ENCODE measurements around the gene NUDT4. TPM values are rescaled to one million over a fixed set of nuclear protein-coding genes. Genes with fewer than 3 reads are reported as not detected.

NUDT4 gene
- total and polyA plus RNA-seq, 9 of the 15 experiments (the other 6 are each of a cell fraction or from before 2014, with no cell fraction given): 38.1 to 164 (median 99.2) TPM

DNA sequence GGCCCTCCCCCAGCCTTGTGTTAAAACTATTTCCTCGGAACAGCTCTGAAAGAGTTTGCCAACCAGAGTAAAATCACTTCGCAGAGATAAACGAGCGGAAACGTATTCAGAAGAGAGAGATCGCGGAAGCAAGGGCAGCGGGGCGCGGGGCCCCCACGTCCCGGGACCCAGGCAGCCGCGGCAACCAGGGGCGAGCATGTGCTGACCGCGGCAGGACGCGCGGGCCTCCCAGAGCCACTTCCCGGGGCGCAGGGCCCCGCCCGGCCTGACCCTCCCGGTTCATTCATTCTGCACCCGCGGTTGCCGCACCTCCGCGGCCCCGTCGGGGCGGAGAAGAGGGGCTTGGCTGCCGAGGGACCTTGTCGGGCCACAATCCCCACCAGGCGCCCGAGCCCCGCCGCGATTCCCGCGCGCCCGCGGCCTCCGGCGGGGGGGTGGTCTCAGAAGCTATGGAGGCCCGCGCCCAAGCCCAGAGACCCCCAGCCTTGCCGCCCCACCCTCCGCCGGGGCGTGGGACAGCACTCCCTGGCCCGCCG is 63.4 kb downstream of the NUDT4 start (continued):
- TF ChIP-seq, protein P1, sequence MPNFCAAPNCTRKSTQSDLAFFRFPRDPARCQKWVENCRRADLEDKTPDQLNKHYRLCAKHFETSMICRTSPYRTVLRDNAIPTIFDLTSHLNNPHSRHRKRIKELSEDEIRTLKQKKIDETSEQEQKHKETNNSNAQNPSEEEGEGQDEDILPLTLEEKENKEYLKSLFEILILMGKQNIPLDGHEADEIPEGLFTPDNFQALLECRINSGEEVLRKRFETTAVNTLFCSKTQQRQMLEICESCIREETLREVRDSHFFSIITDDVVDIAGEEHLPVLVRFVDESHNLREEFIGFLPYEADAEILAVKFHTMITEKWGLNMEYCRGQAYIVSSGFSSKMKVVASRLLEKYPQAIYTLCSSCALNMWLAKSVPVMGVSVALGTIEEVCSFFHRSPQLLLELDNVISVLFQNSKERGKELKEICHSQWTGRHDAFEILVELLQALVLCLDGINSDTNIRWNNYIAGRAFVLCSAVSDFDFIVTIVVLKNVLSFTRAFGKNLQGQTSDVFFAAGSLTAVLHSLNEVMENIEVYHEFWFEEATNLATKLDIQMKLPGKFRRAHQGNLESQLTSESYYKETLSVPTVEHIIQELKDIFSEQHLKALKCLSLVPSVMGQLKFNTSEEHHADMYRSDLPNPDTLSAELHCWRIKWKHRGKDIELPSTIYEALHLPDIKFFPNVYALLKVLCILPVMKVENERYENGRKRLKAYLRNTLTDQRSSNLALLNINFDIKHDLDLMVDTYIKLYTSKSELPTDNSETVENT (CRISPR knock-in tag; IDR thresholded peaks at IDR 0.05): no peak
- TF ChIP-seq, protein P2, sequence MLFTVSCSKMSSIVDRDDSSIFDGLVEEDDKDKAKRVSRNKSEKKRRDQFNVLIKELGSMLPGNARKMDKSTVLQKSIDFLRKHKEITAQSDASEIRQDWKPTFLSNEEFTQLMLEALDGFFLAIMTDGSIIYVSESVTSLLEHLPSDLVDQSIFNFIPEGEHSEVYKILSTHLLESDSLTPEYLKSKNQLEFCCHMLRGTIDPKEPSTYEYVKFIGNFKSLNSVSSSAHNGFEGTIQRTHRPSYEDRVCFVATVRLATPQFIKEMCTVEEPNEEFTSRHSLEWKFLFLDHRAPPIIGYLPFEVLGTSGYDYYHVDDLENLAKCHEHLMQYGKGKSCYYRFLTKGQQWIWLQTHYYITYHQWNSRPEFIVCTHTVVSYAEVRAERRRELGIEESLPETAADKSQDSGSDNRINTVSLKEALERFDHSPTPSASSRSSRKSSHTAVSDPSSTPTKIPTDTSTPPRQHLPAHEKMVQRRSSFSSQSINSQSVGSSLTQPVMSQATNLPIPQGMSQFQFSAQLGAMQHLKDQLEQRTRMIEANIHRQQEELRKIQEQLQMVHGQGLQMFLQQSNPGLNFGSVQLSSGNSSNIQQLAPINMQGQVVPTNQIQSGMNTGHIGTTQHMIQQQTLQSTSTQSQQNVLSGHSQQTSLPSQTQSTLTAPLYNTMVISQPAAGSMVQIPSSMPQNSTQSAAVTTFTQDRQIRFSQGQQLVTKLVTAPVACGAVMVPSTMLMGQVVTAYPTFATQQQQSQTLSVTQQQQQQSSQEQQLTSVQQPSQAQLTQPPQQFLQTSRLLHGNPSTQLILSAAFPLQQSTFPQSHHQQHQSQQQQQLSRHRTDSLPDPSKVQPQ (CRISPR knock-in tag; IDR thresholded peaks at IDR 0.05; ENCODE audit: borderline replicate concordance): no peak
- TF ChIP-seq PRPF4 (IDR thresholded peaks at IDR 0.05; ENCODE audit: insufficient read depth, low read depth, low read length, poor library complexity, severe bottlenecking): no peak
- TF ChIP-seq, protein P3, sequence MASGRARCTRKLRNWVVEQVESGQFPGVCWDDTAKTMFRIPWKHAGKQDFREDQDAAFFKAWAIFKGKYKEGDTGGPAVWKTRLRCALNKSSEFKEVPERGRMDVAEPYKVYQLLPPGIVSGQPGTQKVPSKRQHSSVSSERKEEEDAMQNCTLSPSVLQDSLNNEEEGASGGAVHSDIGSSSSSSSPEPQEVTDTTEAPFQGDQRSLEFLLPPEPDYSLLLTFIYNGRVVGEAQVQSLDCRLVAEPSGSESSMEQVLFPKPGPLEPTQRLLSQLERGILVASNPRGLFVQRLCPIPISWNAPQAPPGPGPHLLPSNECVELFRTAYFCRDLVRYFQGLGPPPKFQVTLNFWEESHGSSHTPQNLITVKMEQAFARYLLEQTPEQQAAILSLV (tag; IDR thresholded peaks at IDR 0.05): no peak
- TF ChIP-seq, protein P4, sequence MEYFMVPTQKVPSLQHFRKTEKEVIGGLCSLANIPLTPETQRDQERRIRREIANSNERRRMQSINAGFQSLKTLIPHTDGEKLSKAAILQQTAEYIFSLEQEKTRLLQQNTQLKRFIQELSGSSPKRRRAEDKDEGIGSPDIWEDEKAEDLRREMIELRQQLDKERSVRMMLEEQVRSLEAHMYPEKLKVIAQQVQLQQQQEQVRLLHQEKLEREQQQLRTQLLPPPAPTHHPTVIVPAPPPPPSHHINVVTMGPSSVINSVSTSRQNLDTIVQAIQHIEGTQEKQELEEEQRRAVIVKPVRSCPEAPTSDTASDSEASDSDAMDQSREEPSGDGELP (CRISPR knock-in tag; IDR thresholded peaks at IDR 0.05; ENCODE audit: borderline replicate concordance): no peak
- no peak for TF ChIP-seq SRSF7 (optimal IDR thresholded peaks at IDR 0.05; ENCODE audit: low read depth, low read length)
- TF ChIP-seq BRD4 (IDR thresholded peaks at IDR 0.05): 0 out of 2 replicates have a peak, but pooled peaks have one; percentile 67
- TF ChIP-seq SMAD3 (CRISPR knock-in tag; conservative IDR thresholded peaks at IDR 0.05): no peak
- TF ChIP-seq EWSR1 (IDR thresholded peaks at IDR 0.05; ENCODE audit: borderline replicate concordance, low read depth, partially characterized antibody): no peak
- TF ChIP-seq ZNF561 (CRISPR knock-in tag; conservative IDR thresholded peaks at IDR 0.05): no peak
- TF ChIP-seq NR4A1 (CRISPR knock-in tag; IDR thresholded peaks at IDR 0.05): no peak
- TF ChIP-seq NR4A1 (tag; IDR thresholded peaks at IDR 0.05): no peak
- no peak for TF ChIP-seq ZNF57 (CRISPR knock-in tag; IDR thresholded peaks at IDR 0.05)
- no peak for TF ChIP-seq KDM2B (CRISPR knock-in tag; IDR thresholded peaks at IDR 0.05)
